ENCODE results near the gene LRFN2.

LRFN2 gene

GRCh38 chr6:40585651-40586269, 1.4 kb downstream of the LRFN2 start:
- DNase-seq, result no peak

- DNase-seq, result no peak
These were observed 1.9 kb downstream of the LRFN2 start for GRCh38 chr6:40585223-40585622.

GRCh38 chr6:40584741-40585140, 2.4 kb downstream of the LRFN2 start:
- DNase-seq, result no peak

- no peak for DNase-seq
These were observed 3.5 kb downstream of the LRFN2 start for GRCh38 chr6:40583709-40584108.

GRCh38 chr6:40582892-40583291, 4.3 kb downstream of the LRFN2 start:
- no peak for DNase-seq

- no peak for DNase-seq
These were observed 8.1 kb downstream of the LRFN2 start for GRCh38 chr6:40579101-40579500.

- no peak for DNase-seq
These were observed 9.5 kb downstream of the LRFN2 start for GRCh38 chr6:40577672-40578071.

GRCh38 chr6:40573221-40573620, 13.9 kb downstream of the LRFN2 start:
- DNase-seq, result no peak

GRCh38 chr6:40569162-40569910, 17.8 kb downstream of the LRFN2 start:
- no peak for DNase-seq

- DNase-seq, result no peak
These were observed 19.0 kb downstream of the LRFN2 start for GRCh38 chr6:40568062-40568708.

- DNase-seq, result no peak
These were observed 24.1 kb downstream of the LRFN2 start for GRCh38 chr6:40563111-40563510.

GRCh38 chr6:40559056-40559455, 28.1 kb downstream of the LRFN2 start:
- no peak for DNase-seq

GRCh38 chr6:40558102-40558501, 29.1 kb downstream of the LRFN2 start:
- no peak for DNase-seq

GRCh38 chr6:40556881-40557280, 30.3 kb downstream of the LRFN2 start:
- no peak for DNase-seq

GRCh38 chr6:40556023-40556422, 31.1 kb downstream of the LRFN2 start:
- DNase-seq, result no peak

- DNase-seq, result no peak
These were observed 32.1 kb downstream of the LRFN2 start for GRCh38 chr6:40555092-40555491.

- no peak for DNase-seq
These were observed 34.2 kb downstream of the LRFN2 start for GRCh38 chr6:40552941-40553340.

GRCh38 chr6:40551966-40552505, 35.1 kb downstream of the LRFN2 start:
- no peak for DNase-seq

- no peak for DNase-seq
These were observed 36.7 kb downstream of the LRFN2 start for GRCh38 chr6:40550202-40551101.

GRCh38 chr6:40545954-40546353, 41.2 kb downstream of the LRFN2 start:
- no peak for DNase-seq

- DNase-seq, result no peak
These were observed 43.4 kb downstream of the LRFN2 start for GRCh38 chr6:40543776-40544175.

- no peak for DNase-seq
These were observed 44.0 kb downstream of the LRFN2 start for GRCh38 chr6:40543146-40543545.

Data from activated T-cell treated with anti-CD3 and anti-CD28 coated beads for 4 hours (primary cell).